Mucosa of stomach (tissue), 1 donor: Measurements from ENCODE around the gene ANKRD23.
"Not testable (repeated sequence)": the region's sequence is repeated elsewhere in the genome, so short reads cannot be mapped to it uniquely, and the experiment has no call there.

Experiments used
- H3K27me3 ChIP-seq: one replicate; pipeline ENCODE4 v1.7.0; 2013; ENCODE audit warnings: mild to moderate bottlenecking, low read length; ENCODE audit not compliant: control insufficient read depth, insufficient read depth
- H3K36me3 ChIP-seq: one replicate; pipeline ENCODE4 v1.7.0; 2013; ENCODE audit warnings: low read length; ENCODE audit not compliant: control insufficient read depth, insufficient read depth
- H3K4me1 ChIP-seq: one replicate; pipeline ENCODE4 v1.7.0; 2013; ENCODE audit warnings: mild to moderate bottlenecking, low read length; ENCODE audit not compliant: control insufficient read depth, insufficient read depth
- H3K4me3 ChIP-seq: one replicate; pipeline ENCODE4 v1.7.0; 2013; ENCODE audit warnings: low read length
- H3K9ac ChIP-seq: one replicate; pipeline ENCODE4 v1.7.0; 2013; ENCODE audit warnings: mild to moderate bottlenecking, low read length, moderate library complexity
- H3K9me3 ChIP-seq: one replicate; pipeline ENCODE4 v1.7.0; 2013; ENCODE audit warnings: mild to moderate bottlenecking, low read length, moderate library complexity; ENCODE audit not compliant: control insufficient read depth
- donor health status: Pancreatic carcinoma.

ANKRD23 gene

DNA sequence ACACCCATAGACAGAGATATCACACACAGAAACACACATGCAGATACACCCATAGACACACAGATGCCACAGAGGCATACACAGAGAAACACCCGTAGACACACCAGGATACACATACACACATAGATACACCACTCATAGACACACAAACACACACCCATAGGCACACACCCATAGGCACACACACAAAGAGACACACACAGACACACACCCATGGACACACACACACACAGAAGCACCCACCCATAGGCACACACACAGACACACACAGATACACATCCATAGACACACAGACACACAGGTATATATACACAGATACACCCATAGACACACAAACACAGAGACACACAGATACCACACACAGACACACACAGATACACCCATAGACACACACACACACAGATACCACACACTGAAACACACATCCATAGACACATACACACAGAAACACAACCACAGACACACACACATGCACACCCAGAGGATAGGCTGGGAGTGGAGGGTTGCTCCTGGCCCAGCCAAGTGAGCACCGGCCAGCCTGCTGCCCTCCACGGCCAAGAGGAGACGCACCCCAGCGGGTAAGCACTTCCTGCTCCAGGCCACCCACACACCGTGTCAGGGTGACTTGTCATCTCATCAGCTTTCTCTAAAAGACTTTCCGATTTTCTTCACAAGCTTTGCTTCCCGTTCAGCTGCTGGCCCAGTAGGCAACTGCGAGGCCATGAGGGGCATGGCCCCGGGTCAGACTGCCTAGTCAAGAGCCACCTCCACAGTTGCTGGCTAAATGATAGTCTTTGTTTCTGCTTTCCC lies 41.8 kb downstream of the ANKRD23 start:
- H3K36me3 ChIP-seq, result peaks cover 9% of the 10 kb centered on the region
- H3K9ac ChIP-seq, result no peak overlapping the region
- H3K4me1 ChIP-seq, result peaks cover 12% of the 10 kb centered on the region
- H3K4me3 ChIP-seq, result no peak overlapping the region
- no peaks in the 10 kb centered on the region for H3K9me3 ChIP-seq
- no peaks in the 10 kb centered on the region for H3K27me3 ChIP-seq

DNA sequence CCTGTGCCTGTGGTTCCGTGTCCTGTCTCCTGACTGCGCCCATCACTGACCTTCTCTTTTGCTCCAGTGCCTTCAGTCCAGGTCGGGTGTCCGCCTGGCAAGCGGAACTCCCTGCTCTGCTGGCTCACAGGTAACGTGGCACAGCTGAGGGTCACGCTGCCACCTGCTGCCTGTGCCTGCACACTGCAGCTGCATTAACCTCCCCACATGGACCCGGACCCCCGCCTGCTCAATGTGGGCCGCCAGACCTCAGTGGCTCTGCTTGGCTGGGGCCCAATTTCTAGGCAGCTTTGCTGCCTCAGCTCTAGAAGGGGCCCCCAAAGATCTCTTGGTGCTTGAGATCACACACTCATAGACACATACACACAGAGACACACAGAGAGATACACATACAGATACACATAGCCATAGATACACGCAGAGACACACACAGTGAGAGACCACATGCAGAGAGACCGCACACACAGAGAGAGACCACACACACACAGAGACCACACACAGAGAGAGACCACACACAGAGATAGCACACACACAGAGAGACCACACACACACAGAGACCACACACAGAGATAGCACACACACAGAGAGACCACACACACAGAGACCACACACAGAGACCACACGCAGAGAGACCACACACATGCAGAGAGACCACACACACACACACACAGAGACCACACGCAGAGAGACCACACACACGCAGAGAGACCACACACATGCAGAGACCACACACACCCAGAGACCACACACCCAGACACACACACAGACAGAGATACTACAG lies 42.6 kb downstream of the ANKRD23 start:
- peaks cover 9% of the 10 kb centered on the region for H3K36me3 ChIP-seq
- no peak overlapping the region for H3K9ac ChIP-seq
- H3K4me3 ChIP-seq, result no peak overlapping the region
- peaks cover 12% of the 10 kb centered on the region for H3K4me1 ChIP-seq
- no peaks in the 10 kb centered on the region for H3K27me3 ChIP-seq
- no peaks in the 10 kb centered on the region for H3K9me3 ChIP-seq

DNA sequence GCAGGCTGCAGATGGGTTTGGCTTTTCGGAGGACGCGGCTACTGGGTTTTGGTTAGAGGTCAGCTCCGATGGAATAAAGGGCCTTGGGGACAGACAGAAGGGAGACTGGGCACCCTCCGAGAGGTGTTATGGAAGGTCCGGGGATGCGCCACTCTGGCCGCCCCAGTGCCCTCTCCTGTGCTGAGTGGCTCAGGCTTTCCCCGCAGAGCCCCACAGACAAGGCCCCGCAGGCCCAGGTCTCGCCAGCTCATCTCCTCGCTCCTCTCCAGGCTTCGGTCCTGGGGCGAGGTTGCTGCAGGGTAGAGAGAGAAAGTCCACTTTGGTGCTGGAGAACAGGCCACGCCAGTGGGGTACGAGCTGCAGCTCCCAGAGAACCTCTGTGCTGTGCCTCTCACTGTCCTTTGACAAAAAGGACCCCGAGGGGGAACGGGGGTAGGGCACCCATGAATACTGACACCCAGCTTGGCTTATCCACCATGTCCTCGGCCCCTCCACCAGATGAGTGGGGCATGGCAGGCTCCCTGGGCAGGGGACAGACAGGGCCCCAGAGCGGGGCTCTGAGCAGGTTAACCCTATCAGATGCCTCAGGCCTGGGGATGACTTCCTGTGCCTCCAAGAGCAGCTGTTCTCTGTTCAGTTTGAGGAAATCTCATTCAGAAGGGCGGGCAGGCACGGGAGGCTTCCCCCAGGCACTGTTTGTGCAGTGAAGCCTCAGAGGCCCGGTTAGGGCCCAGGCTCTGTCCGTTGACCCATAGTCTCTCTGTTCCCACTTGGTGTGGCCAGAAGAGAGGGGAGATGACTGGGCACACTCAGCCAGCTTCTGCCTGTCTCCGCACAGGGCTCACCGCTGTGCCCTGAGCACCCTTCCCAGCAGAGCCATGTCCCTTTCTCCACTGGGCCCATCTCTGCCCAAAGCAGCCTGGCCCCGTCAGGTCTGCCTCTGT lies 43.5 kb downstream of the ANKRD23 start:
- H3K9me3 ChIP-seq, result no peaks in the 10 kb centered on the region
- H3K36me3 ChIP-seq, result peaks cover 9% of the 10 kb centered on the region
- H3K4me1 ChIP-seq, result peaks cover 12% of the 10 kb centered on the region
- H3K27me3 ChIP-seq, result no peaks in the 10 kb centered on the region
- no peak overlapping the region for H3K4me3 ChIP-seq
- no peak overlapping the region for H3K9ac ChIP-seq

- H3K36me3 ChIP-seq, result peaks cover 9% of the 10 kb centered on the region
- no peaks in the 10 kb centered on the region for H3K27me3 ChIP-seq
- H3K9me3 ChIP-seq, result no peaks in the 10 kb centered on the region
- H3K4me3 ChIP-seq, result no peak overlapping the region
- H3K9ac ChIP-seq, result no peak overlapping the region
- peaks cover 12% of the 10 kb centered on the region for H3K4me1 ChIP-seq
Measured at GRCh38 chr2:96799623-96799935, 44.2 kb downstream of the ANKRD23 start.

GRCh38 chr2:96798733-96799622 lies 44.8 kb downstream of the ANKRD23 start:
- Histone ChIP-seq H3K36me3 (peaks cover 9% of the 10 kb centered on the region), H3K9ac (no peak overlapping the region), H3K4me3 (no peak overlapping the region), H3K9me3 (no peaks in the 10 kb centered on the region), H3K27me3 (no peaks in the 10 kb centered on the region), H3K4me1 (peaks cover 12% of the 10 kb centered on the region)

- H3K9me3 ChIP-seq, result no peaks in the 10 kb centered on the region
- no peaks in the 10 kb centered on the region for H3K27me3 ChIP-seq
- no peak overlapping the region for H3K9ac ChIP-seq
- no peak overlapping the region for H3K4me3 ChIP-seq
- peaks cover 12% of the 10 kb centered on the region for H3K4me1 ChIP-seq
- H3K36me3 ChIP-seq, result peaks cover 9% of the 10 kb centered on the region
Measured at GRCh38 chr2:96797066-96797625, 46.7 kb downstream of the ANKRD23 start.

DNA sequence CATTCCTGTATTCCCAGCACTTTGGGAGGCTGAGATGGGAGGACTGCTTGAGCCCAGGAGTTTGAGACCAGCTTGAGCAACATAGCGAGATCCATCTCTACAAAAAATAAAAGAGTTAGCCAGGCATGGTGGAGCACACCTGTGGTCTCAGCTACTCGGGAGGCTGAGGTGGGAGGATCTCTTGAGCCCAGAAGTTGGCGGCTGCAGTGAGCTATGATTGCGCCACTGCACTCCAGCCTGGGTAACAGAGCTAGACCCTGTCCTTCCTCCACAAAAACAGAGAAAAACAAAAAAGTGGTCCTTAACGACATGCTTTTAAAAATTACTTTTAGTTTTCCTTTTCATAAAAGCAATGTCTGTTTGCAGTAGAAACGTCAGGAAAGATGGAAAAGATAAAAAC lies 47.3 kb downstream of the ANKRD23 start:
- not testable (repeated sequence) for H3K9me3 ChIP-seq, H3K36me3 ChIP-seq, H3K4me3 ChIP-seq, H3K9ac ChIP-seq, H3K27me3 ChIP-seq
- peaks cover 11% of the 10 kb centered on the region for H3K4me1 ChIP-seq

- no peak overlapping the region for H3K9ac ChIP-seq
- H3K27me3 ChIP-seq, result no peaks in the 10 kb centered on the region
- no peak overlapping the region for H3K4me3 ChIP-seq
- H3K36me3 ChIP-seq, result peaks cover 5% of the 10 kb centered on the region
- no peaks in the 10 kb centered on the region for H3K9me3 ChIP-seq
- H3K4me1 ChIP-seq, result no peaks in the 10 kb centered on the region
Measured at GRCh38 chr2:96795076-96795475, 48.7 kb downstream of the ANKRD23 start.

DNA sequence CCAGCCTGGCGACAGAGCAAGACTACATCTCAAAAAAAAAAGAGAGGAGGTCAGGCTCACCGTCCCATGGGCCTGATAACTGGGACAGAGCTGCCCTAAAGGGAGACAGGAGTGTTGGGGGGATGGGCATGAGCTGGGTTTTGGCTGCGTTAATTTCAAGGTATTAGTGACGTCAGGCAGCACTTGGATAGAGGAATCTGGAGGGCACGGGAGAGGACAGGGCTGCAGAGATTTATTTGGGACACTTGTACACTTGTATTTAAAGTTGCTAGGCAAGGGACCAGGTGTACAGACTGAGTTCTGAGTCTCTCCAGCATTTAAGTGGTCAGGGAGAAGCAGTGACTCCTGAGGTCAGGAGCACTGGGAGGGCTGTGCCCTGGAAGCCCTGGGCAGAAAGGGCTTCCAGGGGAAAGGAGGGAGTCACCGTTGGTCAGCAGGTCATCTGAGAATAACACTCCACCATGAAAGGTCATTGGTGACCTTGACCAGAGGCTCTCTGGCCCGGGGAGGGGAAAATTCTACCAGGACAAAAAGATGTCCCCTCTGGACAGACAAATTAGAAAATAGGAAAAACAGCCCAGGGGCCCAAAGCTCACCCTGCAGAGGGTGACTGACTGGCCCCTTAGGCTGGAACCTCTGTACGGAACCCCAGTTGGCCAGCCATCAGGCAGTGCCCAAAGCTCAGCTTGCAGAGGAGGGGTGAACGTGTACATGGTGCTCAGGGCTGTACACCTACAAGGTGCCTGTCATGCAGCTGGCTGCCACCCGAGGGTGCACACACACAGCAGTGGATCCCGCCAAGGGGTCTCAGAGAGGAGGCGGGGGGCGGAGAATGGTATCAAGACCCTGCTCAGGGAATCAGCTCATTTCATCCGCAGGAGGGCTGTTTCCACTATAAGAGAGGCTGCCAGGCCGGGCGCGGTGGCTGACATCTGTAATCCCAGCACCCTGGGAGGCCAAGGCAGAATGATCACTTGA lies 50.8 kb downstream of the ANKRD23 start:
- Histone ChIP-seq H3K9ac (no peak overlapping the region), H3K9me3 (no peaks in the 10 kb centered on the region), H3K4me1 (peaks cover 14% of the 10 kb centered on the region), H3K4me3 (no peak overlapping the region), H3K27me3 (no peaks in the 10 kb centered on the region), H3K36me3 (no peaks in the 10 kb centered on the region)

DNA sequence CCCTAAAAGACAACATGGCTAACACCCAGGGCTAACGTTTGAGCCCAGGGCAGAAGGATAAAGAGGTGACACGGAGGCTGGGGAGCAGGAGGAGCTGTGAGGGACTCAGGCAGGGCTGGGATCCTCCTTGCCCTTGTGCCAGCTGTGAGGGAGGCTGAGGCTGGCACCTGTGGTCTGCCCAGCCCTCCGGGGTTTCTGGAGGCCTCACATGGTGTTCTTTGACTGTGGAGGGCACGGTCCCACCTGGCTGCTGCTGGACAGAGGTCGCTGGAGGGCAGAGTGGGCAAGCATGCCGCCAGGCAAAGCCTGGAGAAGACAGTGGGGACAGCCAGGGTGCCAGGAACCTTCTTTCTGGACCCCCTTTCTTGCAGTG lies 54.6 kb downstream of the ANKRD23 start:
- peaks cover 32% of the 10 kb centered on the region for H3K4me1 ChIP-seq
- H3K9me3 ChIP-seq, result no peaks in the 10 kb centered on the region
- H3K36me3 ChIP-seq, result no peaks in the 10 kb centered on the region
- no peaks in the 10 kb centered on the region for H3K27me3 ChIP-seq
- H3K9ac ChIP-seq, result no peak overlapping the region
- no peak overlapping the region for H3K4me3 ChIP-seq
